NK-92 (cell line): ENCODE results near the gene TSEN2.
"Not testable (repeated sequence)": the region's sequence is repeated elsewhere in the genome, so short reads cannot be mapped to it uniquely, and the experiment has no call there.

ENCODE experiments used
- DNase-seq: peaks from one replicate; lab custom pipeline; 2025; ENCODE audit not compliant: unreplicated experiment; lab: John Stamatoyannopoulos, UW

TSEN2 gene

DNA sequence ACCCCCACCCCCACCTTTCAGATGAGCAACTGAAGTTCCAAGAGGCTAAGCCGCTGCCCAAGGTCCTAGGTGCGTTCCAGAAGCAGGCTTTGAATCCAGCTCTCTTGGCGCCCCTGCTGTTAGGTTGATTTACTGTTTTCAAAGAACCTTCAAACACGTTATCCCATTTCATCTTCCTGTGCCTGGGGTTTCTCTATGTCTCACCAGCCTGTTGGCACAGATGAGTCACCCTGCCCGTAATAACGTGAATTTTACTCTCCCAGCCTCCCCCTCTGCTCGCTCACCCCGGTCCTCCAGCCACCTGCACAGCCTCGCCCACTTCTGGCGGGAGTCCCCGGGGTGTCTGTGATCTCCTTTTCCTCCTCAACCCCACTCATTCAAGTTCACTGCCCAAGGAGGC lies 13.0 kb upstream of the TSEN2 start:
- no peak for DNase-seq

DNA sequence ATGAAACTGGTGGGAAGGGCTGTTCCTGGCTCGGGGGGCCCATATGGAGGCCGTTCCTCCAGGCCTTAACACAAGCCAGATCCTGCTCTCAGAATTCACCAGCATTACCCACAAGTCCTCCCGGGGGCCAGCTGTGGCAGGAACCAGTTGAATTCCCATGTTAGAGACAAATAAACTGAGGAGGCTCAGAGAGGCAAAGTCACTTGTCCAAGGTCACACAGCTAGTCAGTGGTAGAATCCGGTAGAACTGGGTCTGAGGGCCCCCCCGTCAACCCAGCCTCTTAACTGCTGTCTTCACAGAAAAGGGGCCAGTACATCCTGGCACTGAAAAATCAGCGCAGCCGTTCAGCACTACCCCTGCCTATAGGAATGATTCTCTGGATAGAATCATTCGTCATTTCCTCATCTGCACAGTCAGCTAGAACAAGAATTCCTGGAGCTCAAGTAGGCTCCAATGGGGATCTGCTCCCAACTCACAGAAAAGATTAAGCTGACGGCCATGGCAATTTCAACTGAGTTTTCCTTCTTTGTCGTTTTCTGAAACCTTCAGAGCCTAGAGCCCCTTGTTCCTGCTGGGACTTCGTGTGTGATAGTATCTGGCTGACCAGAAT lies 12.2 kb upstream of the TSEN2 start:
- no peak for DNase-seq

DNA sequence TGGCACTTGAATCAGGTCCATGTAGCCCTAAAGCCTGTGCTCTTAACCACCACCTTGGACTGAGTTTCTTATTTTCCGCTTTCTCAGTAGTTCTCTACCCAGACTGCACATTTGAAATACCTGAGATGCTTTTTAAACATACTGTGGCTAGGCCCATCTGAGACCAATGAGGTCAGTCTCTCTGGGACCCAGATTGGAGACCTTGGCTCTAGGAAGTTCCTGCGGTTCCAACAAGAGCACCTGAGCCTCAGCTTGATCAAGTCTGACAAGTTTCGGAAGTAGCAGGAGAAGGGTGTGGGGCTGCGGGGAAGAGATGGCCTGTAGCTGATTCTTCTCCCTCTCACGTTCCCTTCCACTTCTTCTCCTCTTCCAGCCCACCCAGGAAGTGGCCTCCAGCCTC lies 11.5 kb upstream of the TSEN2 start:
- no peak for DNase-seq

DNA sequence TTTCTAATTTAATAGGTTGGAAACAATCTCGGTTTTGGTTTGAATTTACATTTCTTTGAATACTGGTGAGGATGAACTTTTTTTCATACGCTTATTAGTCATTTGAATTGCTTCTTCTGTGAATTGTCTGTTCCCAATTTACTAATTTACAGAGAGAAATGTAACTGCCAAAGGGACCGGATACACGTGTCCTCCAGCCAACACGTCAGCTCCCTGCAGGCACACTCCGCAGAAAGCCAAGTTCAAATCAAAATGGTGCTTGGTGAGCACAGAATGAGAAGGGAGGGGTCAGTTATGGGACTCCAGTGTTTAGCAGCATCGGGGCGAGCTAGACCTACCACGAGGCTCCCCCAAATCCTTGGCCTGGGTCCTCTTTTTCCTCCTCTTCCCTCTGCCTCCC lies 10.8 kb upstream of the TSEN2 start:
- DNase-seq, result no peak

DNA sequence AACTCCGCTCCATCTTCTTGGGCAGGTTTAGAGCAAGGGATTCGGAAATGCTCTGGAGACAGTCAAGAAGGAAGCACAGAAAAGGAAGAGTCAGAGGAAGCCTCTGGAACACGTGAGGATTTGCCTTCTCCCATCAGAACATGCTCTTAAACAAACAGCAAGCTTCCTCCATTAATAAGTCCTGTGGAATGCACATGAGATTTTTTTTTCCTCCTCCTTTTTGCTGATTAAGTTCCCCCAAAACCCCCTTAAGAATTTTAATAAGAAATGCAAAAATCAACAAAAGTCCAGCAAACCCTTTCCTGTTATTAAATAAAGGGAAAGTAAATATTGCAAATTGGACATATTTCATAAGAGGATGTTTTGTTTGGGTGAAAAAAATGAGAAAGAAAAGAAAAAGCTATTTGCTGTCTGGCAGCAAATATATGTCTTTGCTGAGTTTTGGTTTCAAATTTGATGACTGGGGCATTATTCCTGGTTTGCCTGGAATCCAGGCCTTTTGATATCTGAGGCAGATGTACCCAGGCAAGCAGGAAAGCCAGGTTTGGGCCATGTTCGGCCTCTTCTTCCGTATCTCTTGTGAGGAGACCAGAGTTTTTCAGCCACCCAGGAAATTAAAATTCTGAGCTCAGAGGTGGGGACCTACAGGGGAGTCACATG lies 7.9 kb upstream of the TSEN2 start:
- DNase-seq, result no peak

DNA sequence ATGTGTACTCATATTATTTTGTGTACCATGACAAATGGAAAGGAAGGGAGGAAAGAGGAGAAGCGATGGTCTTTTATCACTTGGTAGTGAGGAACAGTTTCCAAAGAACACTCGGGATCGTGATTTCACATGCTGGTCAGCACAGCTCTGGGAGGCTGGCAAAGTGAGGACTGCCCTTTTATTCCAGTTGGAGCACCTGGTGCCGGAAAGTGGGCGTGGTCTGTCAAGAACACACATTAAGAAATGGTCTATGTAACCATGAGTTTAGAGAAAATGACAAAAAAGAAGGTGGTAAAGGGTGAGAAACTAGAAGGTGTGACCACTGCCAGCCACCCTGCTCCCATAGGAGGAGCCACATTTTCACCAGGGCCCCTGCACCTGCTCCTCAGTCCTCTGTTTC lies 7.0 kb upstream of the TSEN2 start:
- no peak for DNase-seq

DNA sequence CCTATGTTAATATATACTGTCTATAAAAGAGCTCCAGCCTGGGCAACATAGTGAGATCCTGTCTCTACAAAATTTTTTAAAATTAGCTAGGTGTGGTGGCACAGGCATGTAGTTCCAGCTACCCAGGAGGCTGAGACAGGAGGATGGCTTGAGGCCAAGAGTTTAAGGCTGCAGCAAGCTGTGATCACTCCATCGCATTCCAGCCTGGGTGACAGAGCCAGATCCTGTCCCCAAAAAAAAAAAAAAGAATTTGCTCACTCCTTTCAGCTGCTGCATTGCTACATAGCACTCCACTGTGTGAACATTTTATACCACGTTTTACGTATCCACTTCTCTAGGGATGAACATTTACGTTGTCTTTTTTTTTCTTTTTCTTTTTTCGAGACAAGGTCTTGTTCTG lies 6.0 kb upstream of the TSEN2 start:
- no peak for DNase-seq

DNA sequence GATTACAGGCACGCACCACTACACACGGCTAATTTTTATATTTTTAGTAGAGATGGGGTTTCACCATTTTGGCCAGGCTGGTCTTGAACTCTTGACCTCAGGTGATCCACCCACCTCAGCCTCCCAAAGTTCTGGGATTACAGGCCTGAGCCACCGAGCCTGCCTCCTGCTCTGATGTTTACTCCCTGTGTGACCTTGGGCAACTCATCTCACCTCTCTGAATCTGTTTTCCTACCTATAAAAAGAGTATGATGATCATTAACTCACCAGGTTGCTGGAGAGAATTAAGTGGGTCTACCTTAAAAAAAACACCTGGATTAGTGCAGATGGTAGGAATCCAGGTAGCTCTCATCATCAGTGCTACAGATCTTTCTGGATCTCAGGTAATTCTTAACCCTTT lies 5.1 kb upstream of the TSEN2 start:
- not testable (repeated sequence) for DNase-seq

DNA sequence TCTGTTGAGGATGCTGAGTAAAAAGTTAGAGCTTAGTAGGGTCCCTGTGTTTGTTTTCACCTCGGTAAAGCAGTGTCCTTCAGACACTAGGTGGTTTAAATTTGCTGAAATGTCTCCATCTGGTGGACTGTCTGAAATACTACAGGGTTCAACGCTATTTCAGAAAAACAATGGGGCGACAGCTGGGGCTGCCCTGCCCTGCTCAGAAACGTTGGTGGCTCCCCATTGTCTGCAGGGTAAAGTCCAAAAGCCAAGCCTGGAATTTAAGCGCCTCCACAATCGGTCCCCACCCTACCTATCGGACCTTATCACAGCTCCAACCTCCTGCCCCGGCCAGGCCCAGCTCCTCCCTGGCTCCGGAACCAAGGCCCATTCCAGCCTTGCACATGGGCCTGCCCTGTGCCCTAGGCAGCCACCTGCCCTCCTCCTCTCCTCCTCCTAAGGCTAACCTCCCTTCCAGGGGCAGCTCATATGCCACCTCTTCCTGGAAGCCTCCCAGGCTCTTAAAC lies 4.3 kb upstream of the TSEN2 start:
- DNase-seq, result no peak

DNA sequence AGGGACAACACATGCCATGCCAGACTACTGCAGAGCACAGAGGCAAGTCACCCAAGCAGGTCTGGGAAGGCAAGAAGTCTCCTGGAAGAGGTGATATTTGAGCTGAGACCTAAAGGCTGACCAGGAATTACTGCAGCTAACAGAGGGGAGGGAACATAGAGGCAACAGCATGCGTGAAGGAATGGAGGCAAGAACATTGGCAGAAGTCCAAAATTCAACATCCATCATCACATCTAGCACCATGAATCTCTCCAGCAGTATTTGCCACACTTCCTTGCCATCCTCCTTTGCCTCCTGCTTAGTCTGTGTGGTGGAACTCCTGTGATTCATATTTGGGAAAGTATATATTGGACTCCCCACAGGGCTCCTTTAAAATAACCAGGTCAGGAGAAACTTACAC lies 870 bp upstream of the TSEN2 start:
- DNase-seq, result no peak

DNA sequence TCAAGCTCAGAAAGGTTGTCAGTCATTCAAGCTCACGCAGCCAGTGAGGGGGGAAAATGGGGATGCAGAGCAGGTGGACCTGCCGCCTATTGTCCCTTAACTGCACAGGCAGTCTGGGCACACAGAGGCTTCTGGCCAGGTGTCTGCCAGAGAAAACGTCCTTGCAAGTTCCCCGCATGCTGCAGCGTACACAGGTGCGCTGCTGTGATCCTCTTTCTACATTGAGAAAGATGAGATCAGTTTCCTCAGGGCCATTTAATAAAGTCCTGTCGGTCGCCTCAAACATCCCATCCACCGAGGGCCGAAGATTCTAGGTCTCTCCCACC lies 445 bp upstream of the TSEN2 start:
- DNase-seq, result no peak

DNA sequence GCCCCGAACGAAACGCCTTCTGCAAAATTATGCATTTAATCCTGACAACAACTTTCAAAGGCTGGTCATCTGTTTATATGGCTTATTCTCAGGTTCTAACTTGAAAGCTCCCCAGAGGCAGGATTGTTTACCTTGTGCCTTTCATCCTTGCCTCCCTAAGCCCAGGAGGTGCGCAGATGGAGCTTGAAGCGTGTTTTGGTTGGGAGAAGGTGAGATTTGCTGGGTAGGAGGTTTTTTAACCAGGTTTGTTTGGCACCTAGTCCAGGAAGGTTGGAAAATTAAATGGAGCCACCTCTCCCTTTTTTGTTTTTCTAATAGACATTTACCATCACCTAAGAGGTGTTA lies 675 bp downstream of the TSEN2 start:
- no peak for DNase-seq

DNA sequence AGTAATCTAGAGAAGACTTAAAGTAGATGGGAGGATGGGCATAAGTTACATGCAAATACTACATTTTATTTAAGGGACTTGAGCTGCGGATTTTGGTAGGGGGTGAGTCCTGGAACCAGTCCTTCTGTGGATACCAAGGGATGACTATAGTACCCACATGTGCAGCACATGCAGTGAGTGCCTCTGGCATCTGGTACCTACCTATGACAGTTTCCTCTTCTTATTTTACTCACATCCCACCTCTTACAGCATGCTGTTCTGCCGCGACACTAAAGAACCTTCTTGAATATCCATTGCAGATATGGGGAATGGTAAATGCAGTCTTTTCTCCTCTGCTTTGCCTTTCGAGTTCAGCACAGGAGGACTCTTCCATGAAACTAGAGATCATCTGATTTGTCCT lies 1.7 kb downstream of the TSEN2 start:
- no peak for DNase-seq

DNA sequence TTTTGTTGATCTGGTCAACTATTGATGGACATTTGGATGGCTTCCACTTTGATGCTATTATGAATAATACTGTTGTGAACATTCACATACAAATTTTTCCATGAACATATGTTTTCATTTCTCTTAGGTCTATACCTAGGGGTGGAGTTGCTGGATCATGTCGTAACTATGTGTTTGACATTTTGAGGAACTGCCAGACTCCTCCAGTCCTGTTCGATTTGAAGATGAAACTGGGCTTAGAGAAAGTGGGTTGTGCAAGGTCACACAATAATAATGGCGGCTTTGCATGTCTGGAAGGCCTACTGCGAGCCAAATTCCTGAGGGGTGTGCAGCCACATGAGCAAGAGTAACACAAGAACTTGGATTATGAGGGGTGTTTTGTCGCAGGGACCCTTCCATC lies 2.6 kb downstream of the TSEN2 start:
- no peak for DNase-seq

DNA sequence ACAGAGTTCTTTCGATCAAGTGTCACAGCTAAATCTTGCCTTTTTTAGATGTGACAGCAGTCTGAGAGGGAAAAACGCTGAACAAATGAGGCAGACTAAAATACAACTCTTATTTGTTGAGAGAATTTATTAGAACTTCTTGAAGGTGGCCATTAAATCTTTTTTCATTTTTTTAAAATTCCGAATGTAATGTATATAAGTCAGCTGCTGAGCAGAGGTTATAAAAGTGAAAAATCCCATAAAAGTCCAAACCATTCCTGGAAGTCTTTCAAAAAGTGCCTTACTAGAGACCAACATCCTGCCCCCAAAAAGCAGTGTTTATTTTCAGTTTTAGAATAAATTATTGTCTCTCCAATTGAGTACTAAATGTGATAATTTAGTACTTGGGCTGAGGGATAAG lies 3.1 kb downstream of the TSEN2 start:
- DNase-seq, result no peak

DNA sequence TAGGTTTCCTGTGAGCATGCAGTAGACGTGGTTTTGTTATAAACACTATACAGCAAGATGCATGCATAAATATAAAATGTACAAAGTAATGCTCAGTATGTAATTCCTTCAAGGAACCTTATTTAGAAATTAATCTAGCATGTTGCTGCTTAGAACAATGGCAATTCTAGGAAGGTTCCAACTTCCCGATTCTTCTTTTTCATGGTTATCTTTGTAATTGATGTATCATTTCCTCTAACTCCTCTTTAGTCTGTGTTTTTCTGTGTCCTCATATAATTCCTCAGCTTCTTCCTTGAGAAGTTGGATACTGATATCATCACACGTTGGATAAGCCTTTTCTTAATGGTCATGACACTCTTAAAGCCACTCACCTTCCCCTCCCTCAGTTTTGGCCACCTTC lies 3.5 kb downstream of the TSEN2 start:
- no peak for DNase-seq

DNA sequence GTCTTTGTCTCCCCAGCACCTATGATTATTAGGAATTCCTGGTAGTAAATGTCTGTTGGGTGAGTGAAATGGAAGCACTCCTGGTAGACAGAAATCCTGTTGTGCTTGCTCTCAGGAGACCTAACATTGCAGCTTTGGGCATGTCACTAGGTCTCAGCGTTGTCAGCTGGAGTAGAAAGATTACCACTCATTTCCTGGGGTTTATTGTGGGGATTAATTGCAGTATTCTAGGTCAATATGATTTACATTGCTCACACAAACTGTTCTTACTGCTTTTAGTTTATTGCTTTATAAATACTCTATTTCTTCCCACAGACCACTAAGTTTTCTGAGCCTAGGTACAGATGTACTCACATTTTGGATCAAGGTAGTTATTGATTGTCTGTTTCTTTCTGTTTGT lies 5.1 kb downstream of the TSEN2 start:
- no peak for DNase-seq

DNA sequence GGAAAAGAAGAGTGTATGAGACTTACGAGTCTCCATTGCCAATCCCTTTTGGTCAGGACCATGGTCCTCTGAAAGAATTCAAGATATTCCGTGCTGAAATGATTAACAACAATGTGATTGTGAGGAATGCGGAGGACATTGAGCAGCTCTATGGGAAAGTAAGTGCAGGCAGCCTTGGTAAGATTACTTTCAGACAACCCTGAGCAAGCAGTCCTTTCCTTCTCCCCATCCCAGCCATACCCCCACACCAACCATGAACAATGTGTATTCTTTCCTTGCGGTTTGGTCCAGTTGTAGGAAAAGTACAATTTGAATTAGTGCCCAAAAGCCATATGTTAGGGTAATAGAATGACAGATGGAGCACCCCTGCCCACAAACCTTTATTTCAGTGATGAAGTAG lies 5.6 kb downstream of the TSEN2 start:
- DNase-seq, result no peak

DNA sequence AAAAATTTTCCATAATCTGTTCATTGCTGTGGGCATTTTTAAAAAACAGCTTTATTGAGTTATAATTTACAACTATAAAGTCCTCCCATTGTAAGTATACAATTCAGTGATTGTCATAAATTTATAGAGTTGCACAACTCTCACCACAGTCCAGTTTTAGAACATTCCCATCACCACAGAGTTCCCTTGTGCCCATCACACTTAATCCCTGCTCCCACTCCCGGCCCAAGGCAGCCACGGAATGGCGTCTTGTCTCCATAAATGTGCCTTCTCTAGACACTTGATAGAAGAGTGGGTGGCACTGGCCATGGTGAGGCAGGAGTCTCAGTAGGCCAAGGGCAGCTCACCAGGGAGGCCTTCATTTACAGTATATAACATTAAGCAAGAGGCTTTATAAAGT lies 6.3 kb downstream of the TSEN2 start:
- DNase-seq, result no peak

DNA sequence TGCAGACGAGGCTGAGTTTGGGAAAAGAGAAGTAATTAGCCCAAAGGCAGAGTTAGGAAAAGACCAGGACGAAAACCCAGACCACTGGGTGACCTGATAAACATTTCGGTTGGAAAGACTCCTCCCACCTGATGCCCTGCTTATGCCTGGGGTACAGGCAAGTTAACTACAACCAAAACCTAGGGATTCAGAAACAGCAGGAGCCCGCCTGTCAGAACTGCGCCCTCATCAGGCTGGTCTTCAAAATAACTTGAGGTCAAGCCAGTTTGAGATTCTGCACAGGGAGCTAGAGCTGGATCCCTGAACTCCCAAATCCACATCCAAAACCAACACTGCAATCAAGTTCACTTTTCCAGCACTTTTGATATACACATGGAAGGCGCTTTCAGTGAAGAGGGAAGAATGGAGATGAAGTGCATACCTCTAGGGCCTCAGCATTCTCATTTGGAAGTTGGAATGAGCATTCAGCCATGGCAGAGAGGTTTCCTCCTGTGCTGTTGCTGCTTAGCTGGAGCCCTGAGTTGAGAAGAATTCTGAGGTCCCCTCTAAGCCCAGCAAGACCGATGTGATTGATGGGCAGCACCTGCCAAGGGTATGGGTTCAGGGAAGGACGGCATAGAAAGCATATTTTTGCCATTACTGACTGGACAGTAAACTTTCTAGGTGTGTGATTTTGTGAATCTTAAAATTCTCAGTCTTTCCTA lies 11.6 kb downstream of the TSEN2 start:
- DNase-seq, result no peak

DNA sequence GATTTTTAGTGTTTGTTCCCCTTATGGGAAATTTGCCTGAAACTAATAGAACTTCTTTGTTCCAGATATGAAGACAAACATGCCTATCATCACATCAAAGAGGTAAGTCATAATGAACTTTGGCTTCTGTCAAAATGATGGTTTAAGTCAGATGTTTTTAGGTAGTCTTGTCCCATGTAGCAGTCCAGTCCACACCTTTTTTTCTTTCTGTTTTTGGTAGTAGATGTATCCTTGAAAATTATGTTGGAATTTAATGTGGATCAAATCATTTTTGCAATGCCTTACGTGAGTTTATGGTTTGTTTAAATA lies 12.1 kb downstream of the TSEN2 start:
- no peak for DNase-seq

DNA sequence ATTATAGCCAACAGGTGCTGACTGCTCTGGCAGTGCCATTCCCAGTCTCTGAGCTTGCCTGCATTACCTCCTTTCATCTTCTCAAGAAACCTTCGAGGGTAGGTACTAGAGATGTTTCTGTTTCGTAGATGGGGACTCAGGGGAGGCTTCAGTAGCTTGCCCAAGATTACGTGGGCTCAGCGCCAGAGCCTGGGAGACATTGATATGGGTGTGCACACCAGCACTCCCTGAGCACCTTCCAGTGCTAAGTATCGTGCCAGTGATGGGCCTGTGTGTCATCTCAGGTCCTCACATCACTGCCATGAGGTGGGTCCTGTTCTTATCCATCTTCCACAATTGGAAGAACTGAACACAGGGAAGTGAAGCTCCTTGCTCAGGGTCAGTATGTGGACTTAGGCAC lies 15.2 kb downstream of the TSEN2 start:
- DNase-seq, result no peak
